ENCODE data around the gene BRINP3.
A peak's percentile ranks its signal among the peaks of the same experiment; 100 is the strongest.

- peak; percentile 88 for TF ChIP-seq CTCF (IDR thresholded peaks at IDR 0.05)
- TF ChIP-seq ZFX (IDR thresholded peaks at IDR 0.05; ENCODE audit: borderline replicate concordance): no peak
These were observed 103.8 kb downstream of the BRINP3 start for GRCh38 chr1:190373705-190374336.
